Prostate gland (tissue), 2 donors: ENCODE data around the gene COMMD1. TPM values are rescaled to one million over a fixed set of nuclear protein-coding genes. Genes with fewer than 3 reads are reported as not detected.

Experiments
- DNase-seq: peaks from one replicate; pipeline ENCODE4 v3.0.0-alpha.2; 2019; ENCODE audit warnings: low spot score
- H3K27ac ChIP-seq, 2 donors: fragments of 200-600 bp; sonication (generic); 2 replicates each; pipeline ENCODE4 v1.5.1; 2017 to 2019
- H3K27me3 ChIP-seq: fragments of 200-600 bp; sonication (generic); replicated peaks from 2 replicates; pipeline ENCODE4 v1.5.1; 2019; ENCODE audit not compliant: insufficient read depth
- H3K36me3 ChIP-seq, 2 donors: fragments of 200-600 bp; sonication (generic); 1 replicate in 1 of 2; 2 replicates in 1 of 2; pipeline versions ENCODE4 v1.5.1 to v1.8.1; 2017 to 2019
- H3K4me1 ChIP-seq: fragments of 200-600 bp; sonication (generic); replicated peaks from 2 replicates; pipeline ENCODE4 v1.5.1; 2019
- H3K4me3 ChIP-seq, 2 donors: fragments of 200-600 bp; sonication (generic); 2 replicates each; pipeline ENCODE4 v1.5.1; 2017 to 2019
- H3K9me3 ChIP-seq: fragments of 200-600 bp; sonication (generic); 2 replicates; pipeline ENCODE4 v1.5.1; 2017
- CTCF ChIP-seq, 4 experiments: fragments of 200-600 bp in 2 of 4; fragments of 450-650 bp in 2 of 4; sonication (generic) in 2 of 4; IDR thresholded peaks; 1 replicate in 3 of 4; 2 replicates in 1 of 4; pipeline ENCODE4 v1.5.1; 2016 to 2019; ENCODE audit warnings: antibody characterized with exemption in 4 of 4, mild to moderate bottlenecking in 2 of 4, moderate library complexity in 2 of 4
- POLR2A ChIP-seq: fragments of 450-650 bp; IDR thresholded peaks from one replicate; pipeline ENCODE4 v1.6.1; 2016; ENCODE audit warnings: antibody characterized with exemption, mild to moderate bottlenecking
- POLR2AphosphoS5 ChIP-seq: sonication (generic); formaldehyde crosslinking; IDR thresholded peaks from one replicate; pipeline ENCODE4 v1.6.1; 2017; ENCODE audit warnings: antibody characterized with exemption
- WGBS: methylation state at CpG from one replicate; pipeline ENCODE4 v1.1.5; 2018; 5-methylcytosine and 5-hydroxymethylcytosine counted together
- intact Hi-C: fragments of 100-400 bp; cut with DNase I; formaldehyde crosslinking; loops from one replicate; pipeline ENCODE4 v1.14.2; 2022
- total RNA-seq, 2 donors: library from RNA; depleted of rRNA; stranded (reverse); fragments of >200 nt; gene quantifications; one replicate each; pipeline ENCODE4 v1.1.0, GENCODE V29; 2016

The COMMD1 gene
- total RNA-seq, 2 donors from 2014 or later: 41.9 to 63.9 TPM

- Histone ChIP-seq H3K9me3 (no peaks in the 10 kb centered on the region), H3K4me1 (no peaks in the 10 kb centered on the region), H3K27ac (peak overlapping the region; percentile 93 to 95), H3K36me3 (peaks cover 0 to 4% of the 10 kb centered on the region in 2 donors), H3K4me3 (peak overlapping the region; percentile 66 to 84), H3K27me3 (no peaks in the 10 kb centered on the region)
- intact Hi-C loops: no loop called here
- WGBS: under 1% methylated on average over 18 of the region's 18 CpGs
- DNase-seq: no peak
- TF ChIP-seq CTCF (IDR thresholded peaks at IDR 0.05) (no peak), POLR2A (no peak), POLR2AphosphoS5 (no peak)
Observed at GRCh38 chr2:61887717-61888266, 17.7 kb upstream of the COMMD1 start.

GRCh38 chr2:61888267-61889055 is 17.0 kb upstream of the COMMD1 start, which contains the start of gene CCT4:
Gene CCT4 (minus strand): TSS chr2:61888656. CDS start chr2:61888507, 149 bp downstream.
- peak within 1 kb of the TSS; percentile 93 to 95 for H3K27ac ChIP-seq
- peak; percentile 83 for DNase-seq
- no peaks in the 10 kb centered on the region for H3K9me3 ChIP-seq
- TF ChIP-seq CTCF (IDR thresholded peaks at IDR 0.05) (peak in 1 of 4 experiments; percentile 6), POLR2AphosphoS5 (peak; percentile 100), POLR2A (peak; percentile 79)
- 1% methylated on average over 74 of the region's 74 CpGs for WGBS
- no peaks in the 10 kb centered on the region for H3K27me3 ChIP-seq
- H3K36me3 ChIP-seq: no peaks in the 10 kb centered on the region
- peak within 1 kb of the TSS; percentile 66 to 84 for H3K4me3 ChIP-seq
- no peaks in the 10 kb centered on the region for H3K4me1 ChIP-seq
- intact Hi-C loops: no loop called here

- H3K9me3 ChIP-seq: no peaks in the 10 kb centered on the region
- no peak overlapping the region for H3K4me3 ChIP-seq
- H3K36me3 ChIP-seq: no peaks in the 10 kb centered on the region
- 23% methylated on average over 2 of the region's 2 CpGs for WGBS
- H3K27me3 ChIP-seq: no peaks in the 10 kb centered on the region
- DNase-seq: no peak
- intact Hi-C loops: no loop called here
- no peak overlapping the region for H3K27ac ChIP-seq
- TF ChIP-seq CTCF (IDR thresholded peaks at IDR 0.05) (peak in 2 of 4 experiments; percentile 11 to 24), POLR2AphosphoS5 (no peak)
- H3K4me1 ChIP-seq: no peaks in the 10 kb centered on the region
Observed at GRCh38 chr2:61898810-61899209, 6.7 kb upstream of the COMMD1 start.

- intact Hi-C loops: no loop called here
- 68% methylated on average over 1 of the region's 1 CpG for WGBS
Observed at GRCh38 chr2:61900281-61900680, 5.2 kb upstream of the COMMD1 start.

More at GRCh38 chr2:61900281-61900680, 5.2 kb upstream of the COMMD1 start:
- Histone ChIP-seq H3K27ac (no peak overlapping the region), H3K4me3 (no peak overlapping the region), H3K36me3 (no peaks in the 10 kb centered on the region), H3K27me3 (no peaks in the 10 kb centered on the region), H3K4me1 (no peaks in the 10 kb centered on the region), H3K9me3 (no peaks in the 10 kb centered on the region)
- no peak for TF ChIP-seq POLR2AphosphoS5
- no peak for TF ChIP-seq POLR2A
- no peak for TF ChIP-seq CTCF (IDR thresholded peaks at IDR 0.05)
- no peak for DNase-seq
